BE2C (cell line): ENCODE results near the gene PLCD1.

Experiments used
- DNase-seq: peaks from one replicate; pipeline ENCODE4 v3.0.0-alpha.2; 2020
- H3K27me3 ChIP-seq: fragments of 250-450 bp; sonication (Bioruptor Pico); 2 replicates; pipeline ENCODE4 v1.5.1; 2020; ENCODE audit warnings: mild to moderate bottlenecking
- H3K36me3 ChIP-seq: fragments of 250-450 bp; sonication (Bioruptor Pico); 2 replicates; pipeline ENCODE4 v1.5.1; 2020; ENCODE audit warnings: mild to moderate bottlenecking
- H3K4me1 ChIP-seq: fragments of 250-450 bp; sonication (Bioruptor Pico); 2 replicates; pipeline ENCODE4 v1.5.1; 2020
- H3K4me3 ChIP-seq: 2 replicates; pipeline ENCODE4 v1.5.1; 2011; ENCODE audit warnings: low read depth, low read length
- H3K9me3 ChIP-seq: fragments of 250-450 bp; sonication (Bioruptor Pico); 2 replicates; pipeline ENCODE4 v1.5.1; 2020
- TF ChIP-seq, protein P1 (sequence below): IDR thresholded peaks from 2 replicates; pipeline ENCODE4 v1.5.1; 2012; ENCODE audit warnings: mild to moderate bottlenecking, low read depth, low read length

Gene PLCD1

GRCh38 chr3:37993820-37994638 is 35.4 kb downstream of the PLCD1 start:
- peak; percentile 67 for DNase-seq
- no peaks in the 10 kb centered on the region for H3K9me3 ChIP-seq
- H3K4me1 ChIP-seq = no peaks in the 10 kb centered on the region
- TF ChIP-seq, protein P1, sequence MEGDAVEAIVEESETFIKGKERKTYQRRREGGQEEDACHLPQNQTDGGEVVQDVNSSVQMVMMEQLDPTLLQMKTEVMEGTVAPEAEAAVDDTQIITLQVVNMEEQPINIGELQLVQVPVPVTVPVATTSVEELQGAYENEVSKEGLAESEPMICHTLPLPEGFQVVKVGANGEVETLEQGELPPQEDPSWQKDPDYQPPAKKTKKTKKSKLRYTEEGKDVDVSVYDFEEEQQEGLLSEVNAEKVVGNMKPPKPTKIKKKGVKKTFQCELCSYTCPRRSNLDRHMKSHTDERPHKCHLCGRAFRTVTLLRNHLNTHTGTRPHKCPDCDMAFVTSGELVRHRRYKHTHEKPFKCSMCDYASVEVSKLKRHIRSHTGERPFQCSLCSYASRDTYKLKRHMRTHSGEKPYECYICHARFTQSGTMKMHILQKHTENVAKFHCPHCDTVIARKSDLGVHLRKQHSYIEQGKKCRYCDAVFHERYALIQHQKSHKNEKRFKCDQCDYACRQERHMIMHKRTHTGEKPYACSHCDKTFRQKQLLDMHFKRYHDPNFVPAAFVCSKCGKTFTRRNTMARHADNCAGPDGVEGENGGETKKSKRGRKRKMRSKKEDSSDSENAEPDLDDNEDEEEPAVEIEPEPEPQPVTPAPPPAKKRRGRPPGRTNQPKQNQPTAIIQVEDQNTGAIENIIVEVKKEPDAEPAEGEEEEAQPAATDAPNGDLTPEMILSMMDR = 0 out of 2 replicates have a peak, but pooled peaks have one; percentile 7
- no peaks in the 10 kb centered on the region for H3K27me3 ChIP-seq
- peak overlapping the region; percentile 65 for H3K4me3 ChIP-seq
- H3K36me3 ChIP-seq = no peaks in the 10 kb centered on the region

DNA sequence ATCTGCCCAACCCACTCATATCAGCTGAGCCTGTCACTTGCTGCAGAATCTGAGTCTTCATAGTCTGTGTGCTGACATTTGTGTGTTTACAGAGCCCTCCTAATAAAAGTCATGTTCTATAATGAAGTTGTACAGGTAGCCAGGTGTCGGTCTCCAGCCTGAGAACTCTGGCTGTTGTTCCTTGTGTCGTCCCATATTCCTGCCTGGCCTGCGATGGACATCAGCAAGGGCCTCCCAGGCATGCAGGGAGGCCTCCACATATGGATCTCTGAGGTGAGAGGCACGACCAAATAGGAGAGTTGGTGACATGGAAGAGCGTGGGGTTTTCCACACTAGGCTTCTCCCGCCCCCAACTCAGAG is 36.0 kb downstream of the PLCD1 start:
- Histone ChIP-seq H3K4me1 (no peaks in the 10 kb centered on the region), H3K36me3 (no peaks in the 10 kb centered on the region), H3K9me3 (no peaks in the 10 kb centered on the region), H3K4me3 (peak overlapping the region; percentile 65), H3K27me3 (no peaks in the 10 kb centered on the region)
- TF ChIP-seq, protein P1 = no peak
- no peak for DNase-seq

- no peaks in the 10 kb centered on the region for H3K36me3 ChIP-seq
- H3K9me3 ChIP-seq = no peaks in the 10 kb centered on the region
- TF ChIP-seq, protein P1 = no peak
- no peaks in the 10 kb centered on the region for H3K4me1 ChIP-seq
- no peaks in the 10 kb centered on the region for H3K27me3 ChIP-seq
- no peak for DNase-seq
- no peak overlapping the region for H3K4me3 ChIP-seq
These were observed 36.4 kb downstream of the PLCD1 start for GRCh38 chr3:37993067-37993455.

DNA sequence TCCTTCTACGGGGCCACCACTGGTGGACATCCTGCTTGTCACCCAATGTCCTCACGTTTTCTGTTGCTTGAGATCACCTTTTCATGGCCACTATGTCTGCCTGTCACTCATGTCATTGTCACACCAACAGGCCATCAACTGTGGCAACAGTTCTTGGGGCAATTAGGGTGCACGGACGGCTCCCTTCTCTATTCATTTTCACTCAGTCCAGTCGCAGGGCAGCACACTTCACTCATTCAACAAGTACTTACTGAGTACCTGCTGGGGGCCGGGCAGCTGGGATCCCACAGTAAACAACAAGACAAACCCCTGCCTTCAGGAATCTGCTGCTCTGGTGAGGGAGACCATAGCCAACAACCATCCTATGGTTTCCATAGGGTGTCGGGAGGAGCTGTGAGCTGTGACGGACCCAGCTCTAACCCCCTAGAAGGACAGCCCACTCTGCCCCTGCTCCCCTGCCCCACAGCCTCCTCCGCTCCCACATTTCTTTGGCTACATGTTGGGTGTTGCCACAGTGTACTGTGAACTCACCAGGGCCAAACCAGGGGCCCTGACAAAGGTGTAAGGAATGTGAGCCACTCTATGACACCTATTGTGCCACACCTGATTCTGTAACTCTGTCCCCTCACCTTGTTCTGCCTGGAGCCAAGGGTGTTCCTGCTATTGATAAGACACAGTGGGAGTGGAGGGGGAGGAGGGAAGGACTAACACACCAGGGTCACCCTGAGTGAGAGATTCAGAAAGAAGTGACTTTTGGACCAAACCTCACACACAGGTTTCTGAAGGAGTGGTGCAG is 37.0 kb downstream of the PLCD1 start:
- no peaks in the 10 kb centered on the region for H3K4me1 ChIP-seq
- no peaks in the 10 kb centered on the region for H3K9me3 ChIP-seq
- TF ChIP-seq, protein P1 = no peak
- DNase-seq = no peak
- no peak overlapping the region for H3K4me3 ChIP-seq
- no peaks in the 10 kb centered on the region for H3K36me3 ChIP-seq
- H3K27me3 ChIP-seq = no peaks in the 10 kb centered on the region

DNA sequence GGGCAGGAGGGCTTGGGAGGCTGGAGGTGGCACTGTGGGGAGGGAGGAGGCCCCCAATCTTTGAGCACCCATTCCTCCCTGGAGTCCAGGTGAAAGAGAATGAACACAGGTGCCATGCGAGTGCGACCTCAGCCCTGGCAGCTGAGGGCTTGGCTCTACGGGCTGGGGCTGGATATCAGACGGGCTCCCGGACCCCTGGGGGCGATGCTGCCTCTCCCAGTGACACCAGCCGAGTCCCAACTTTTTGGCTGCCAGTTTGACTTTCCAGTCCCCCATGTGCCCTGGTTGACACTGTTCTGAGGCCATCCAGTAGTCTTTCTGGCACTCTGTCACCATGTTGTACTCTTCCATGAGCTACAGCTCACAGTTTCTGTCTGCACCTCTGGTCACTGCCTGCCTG is 37.6 kb downstream of the PLCD1 start:
- Histone ChIP-seq H3K9me3 (no peaks in the 10 kb centered on the region), H3K36me3 (no peaks in the 10 kb centered on the region), H3K27me3 (no peaks in the 10 kb centered on the region), H3K4me3 (no peak overlapping the region), H3K4me1 (no peaks in the 10 kb centered on the region)
- no peak for DNase-seq
- TF ChIP-seq, protein P1 = no peak

DNA sequence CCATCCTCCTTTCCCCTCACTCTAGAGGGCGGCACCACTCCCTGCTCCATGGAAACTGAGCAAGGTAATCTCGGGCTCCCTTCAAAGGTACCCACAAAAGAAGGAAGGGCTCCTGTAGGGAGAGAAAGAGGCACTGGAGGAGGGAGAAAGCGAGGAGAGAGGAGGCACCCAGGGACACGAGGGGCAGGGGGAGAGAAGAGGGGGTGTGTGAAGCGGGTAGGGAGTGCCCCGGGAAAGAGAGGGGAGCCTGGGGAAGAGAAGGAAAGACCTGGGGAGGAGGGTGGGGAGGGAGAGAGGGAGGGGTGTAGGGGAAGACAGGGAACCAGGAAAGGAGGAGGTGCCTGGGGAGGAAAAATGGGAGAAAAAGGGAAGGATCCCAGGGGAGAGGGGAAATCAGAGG is 38.3 kb downstream of the PLCD1 start:
- Histone ChIP-seq H3K4me1 (no peaks in the 10 kb centered on the region), H3K4me3 (no peak overlapping the region), H3K36me3 (no peaks in the 10 kb centered on the region), H3K27me3 (no peaks in the 10 kb centered on the region), H3K9me3 (no peaks in the 10 kb centered on the region)
- DNase-seq = no peak
- TF ChIP-seq, protein P1 = no peak
